SU-DHL-6 (cell line): ENCODE measurements around the gene YWHAQ.

Experiments used
- EZH2phosphoT487 ChIP-seq: fragments of 200-600 bp; sonication (generic), shearing (Covaris generic); conservative IDR thresholded peaks from 2 replicates; pipeline ENCODE4 v1.6.1; 2018; ENCODE audit warnings: mild to moderate bottlenecking, antibody characterized with exemption, low read length, moderate library complexity, mixed read lengths
- TF ChIP-seq, protein P1 (sequence below): fragments of 200-600 bp; sonication (generic); IDR thresholded peaks from one replicate; pipeline ENCODE4 v1.5.1; 2017; ENCODE audit warnings: antibody characterized with exemption, mild to moderate bottlenecking, low read length, moderate library complexity; ENCODE audit not compliant: insufficient read depth, poor library complexity, severe bottlenecking

DNA sequence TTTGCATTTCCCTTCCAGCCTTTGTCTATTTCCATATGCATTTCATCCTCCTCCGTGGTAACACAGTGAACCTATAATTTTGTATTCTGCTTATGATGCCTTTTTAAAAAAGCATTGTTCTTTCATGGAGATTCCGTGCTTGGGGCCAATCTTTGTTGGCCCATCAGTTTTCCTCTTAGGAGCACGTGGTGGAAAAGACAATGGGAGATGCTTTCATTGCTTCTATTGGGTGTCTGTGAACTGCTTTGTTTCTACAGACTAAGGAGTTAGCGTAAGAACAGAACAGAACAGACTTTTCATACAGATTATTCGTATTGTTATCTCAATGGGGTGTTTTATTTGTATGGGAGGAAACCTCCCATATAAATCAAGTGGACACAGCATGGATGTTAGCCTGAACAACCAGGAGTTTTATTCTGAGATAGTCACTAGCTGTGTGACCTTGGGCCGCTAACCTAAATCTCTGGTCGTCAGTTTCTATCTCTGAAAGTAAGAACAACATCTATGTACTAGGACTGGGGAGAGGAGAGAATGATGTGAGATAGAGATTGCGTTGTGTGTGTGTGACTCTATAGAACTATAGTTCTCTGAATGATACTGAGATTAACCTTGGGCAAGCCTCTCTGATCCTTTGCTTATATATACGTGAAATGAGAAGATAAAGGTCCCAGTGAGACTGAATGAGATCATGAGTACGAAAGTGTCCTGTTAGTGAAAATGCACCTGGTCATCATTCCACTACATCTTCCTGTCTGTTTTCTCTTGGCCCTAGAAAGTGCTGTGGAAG, 22.9 kb upstream of the YWHAQ start:
- TF ChIP-seq, protein P1, sequence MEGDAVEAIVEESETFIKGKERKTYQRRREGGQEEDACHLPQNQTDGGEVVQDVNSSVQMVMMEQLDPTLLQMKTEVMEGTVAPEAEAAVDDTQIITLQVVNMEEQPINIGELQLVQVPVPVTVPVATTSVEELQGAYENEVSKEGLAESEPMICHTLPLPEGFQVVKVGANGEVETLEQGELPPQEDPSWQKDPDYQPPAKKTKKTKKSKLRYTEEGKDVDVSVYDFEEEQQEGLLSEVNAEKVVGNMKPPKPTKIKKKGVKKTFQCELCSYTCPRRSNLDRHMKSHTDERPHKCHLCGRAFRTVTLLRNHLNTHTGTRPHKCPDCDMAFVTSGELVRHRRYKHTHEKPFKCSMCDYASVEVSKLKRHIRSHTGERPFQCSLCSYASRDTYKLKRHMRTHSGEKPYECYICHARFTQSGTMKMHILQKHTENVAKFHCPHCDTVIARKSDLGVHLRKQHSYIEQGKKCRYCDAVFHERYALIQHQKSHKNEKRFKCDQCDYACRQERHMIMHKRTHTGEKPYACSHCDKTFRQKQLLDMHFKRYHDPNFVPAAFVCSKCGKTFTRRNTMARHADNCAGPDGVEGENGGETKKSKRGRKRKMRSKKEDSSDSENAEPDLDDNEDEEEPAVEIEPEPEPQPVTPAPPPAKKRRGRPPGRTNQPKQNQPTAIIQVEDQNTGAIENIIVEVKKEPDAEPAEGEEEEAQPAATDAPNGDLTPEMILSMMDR, result no peak
- TF ChIP-seq EZH2phosphoT487, result no peak
